ENCODE measurements around the gene PERM1. TPM values are rescaled to one million over a fixed set of nuclear protein-coding genes. Genes with fewer than 3 reads are reported as not detected.
"Not testable (repeated sequence)": the region's sequence is repeated elsewhere in the genome, so short reads cannot be mapped to it uniquely, and the experiment has no call there.

Gene PERM1
- total RNA-seq, 4 donors from 2014 or later = 0.24 to 0.93 (median 0.44) TPM

DNA sequence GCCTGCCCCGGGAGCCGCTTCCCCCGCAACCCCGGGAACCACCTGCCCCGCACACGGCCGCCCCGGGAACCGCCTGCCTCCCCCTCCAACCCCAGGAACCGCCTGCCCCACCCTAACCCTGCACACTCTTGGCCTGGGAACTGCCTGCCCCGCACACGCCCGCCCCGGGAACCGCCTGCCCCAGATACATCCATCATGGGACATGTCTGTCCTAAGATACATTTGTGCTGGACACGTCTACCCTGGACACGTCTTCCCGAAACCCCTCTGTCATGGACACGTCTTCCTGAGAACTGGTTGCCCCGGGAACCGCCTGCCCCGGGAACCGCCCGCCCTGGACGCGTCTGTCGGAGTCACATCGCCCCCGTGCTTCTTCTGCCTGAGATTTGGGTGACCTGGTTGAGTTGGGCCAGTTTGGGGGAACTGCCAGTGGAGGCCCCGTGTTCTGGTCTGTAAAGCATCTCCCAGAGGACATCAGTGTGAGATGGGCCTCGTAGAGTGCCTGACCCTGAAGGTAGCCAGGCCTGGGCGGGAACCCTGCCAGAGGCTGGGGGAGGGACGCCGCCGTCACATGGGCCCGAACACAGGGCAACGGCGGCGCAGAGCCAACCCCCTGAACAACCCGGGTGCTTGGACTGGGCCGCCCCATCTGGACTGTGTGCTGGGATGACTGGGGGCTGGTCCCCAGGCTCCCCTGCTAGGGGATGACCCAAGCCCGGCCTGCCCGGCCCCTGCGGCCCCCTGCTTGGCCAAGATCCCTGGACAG is 3.6 kb downstream of the PERM1 start:
- peak in 1 of 2 donors; percentile 56 for DNase-seq (ENCODE audit: low spot score in 2 of 2)
- TF ChIP-seq, protein P1, sequence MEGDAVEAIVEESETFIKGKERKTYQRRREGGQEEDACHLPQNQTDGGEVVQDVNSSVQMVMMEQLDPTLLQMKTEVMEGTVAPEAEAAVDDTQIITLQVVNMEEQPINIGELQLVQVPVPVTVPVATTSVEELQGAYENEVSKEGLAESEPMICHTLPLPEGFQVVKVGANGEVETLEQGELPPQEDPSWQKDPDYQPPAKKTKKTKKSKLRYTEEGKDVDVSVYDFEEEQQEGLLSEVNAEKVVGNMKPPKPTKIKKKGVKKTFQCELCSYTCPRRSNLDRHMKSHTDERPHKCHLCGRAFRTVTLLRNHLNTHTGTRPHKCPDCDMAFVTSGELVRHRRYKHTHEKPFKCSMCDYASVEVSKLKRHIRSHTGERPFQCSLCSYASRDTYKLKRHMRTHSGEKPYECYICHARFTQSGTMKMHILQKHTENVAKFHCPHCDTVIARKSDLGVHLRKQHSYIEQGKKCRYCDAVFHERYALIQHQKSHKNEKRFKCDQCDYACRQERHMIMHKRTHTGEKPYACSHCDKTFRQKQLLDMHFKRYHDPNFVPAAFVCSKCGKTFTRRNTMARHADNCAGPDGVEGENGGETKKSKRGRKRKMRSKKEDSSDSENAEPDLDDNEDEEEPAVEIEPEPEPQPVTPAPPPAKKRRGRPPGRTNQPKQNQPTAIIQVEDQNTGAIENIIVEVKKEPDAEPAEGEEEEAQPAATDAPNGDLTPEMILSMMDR (IDR thresholded peaks at IDR 0.05) = no peak
- TF ChIP-seq POLR2AphosphoS5 (IDR thresholded peaks at IDR 0.05) = no peak
- no peak for TF ChIP-seq EP300 (IDR thresholded peaks at IDR 0.05)
- TF ChIP-seq POLR2A (IDR thresholded peaks at IDR 0.05) = no peak
- Histone ChIP-seq H3K4me3 (no peak overlapping the region), H3K27ac (no peak overlapping the region), H3K4me1 (peaks cover 23% of the 10 kb centered on the region), H3K27me3 (peaks cover 75% of the 10 kb centered on the region), H3K36me3 (no peaks in the 10 kb centered on the region), H3K9me3 (no peaks in the 10 kb centered on the region)
- WGBS = 75% methylated on average over 20 of the region's 44 CpGs

DNA sequence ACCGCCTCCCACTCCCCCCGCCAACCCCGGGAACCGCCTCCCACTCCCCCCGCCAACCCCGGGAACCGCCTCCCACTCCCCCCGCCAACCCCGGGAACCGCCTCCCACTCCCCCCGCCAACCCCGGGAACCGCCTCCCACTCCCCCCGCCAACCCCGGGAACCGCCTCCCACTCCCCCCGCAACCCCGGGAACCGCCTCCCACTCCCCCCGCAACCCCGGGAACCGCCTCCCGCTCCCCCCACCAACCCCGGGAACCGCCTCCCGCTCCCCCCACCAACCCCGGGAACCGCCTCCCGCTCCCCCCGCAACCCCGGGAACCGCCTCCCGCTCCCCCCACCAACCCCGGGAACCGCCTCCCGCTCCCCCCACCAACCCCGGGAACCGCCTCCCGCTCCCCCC is 5.1 kb downstream of the PERM1 start:
- H3K27me3 ChIP-seq = peaks cover 75% of the 10 kb centered on the region
- no CpG with 5 or more reads among the region's 39 CpGs for WGBS
- H3K36me3 ChIP-seq; H3K9me3 ChIP-seq; DNase-seq (ENCODE audit: low spot score in 2 of 2); H3K4me3 ChIP-seq; H3K27ac ChIP-seq: not testable (repeated sequence)
- peaks cover 21% of the 10 kb centered on the region for H3K4me1 ChIP-seq

DNA sequence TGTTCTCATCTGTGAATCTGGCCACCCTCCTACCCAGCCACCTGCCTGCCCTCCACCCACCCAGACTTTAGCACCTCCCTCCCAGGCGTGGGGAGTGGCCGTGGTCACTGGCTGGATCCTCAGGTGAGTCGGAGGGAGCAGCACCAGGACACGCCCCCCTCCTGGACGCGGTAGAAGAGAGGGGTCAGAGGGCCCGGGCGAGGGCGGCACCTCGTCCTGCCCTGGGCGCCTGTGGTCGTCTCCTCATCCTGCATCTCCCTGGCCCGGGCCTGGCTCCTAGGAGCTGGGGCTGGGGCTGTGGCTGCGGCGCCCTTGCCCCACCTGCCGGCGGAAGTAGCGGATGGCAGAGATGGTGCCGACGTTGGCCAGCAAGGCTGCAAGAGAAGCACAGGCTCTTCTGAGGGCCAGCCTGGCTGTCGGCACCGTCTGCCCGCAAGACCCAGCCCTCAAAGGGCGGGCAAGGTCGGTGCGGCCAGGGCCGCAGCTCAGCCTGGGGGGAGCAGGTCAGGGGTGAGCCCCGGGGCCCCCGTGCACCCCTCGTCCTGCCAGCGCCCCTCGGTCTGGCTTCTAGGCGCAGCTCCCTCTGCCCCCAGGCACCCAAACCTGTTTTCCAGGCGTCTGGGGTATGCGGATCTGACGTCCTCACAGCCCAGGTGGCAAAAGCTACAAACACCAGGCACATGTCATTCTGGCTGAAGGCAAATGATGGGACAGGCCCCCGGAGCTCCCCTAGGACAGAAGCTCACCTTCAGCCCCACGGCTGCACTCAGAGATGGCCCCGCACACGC is 5.8 kb downstream of the PERM1 start:
- no peak for DNase-seq (ENCODE audit: low spot score in 2 of 2)
- TF ChIP-seq POLR2AphosphoS5 (IDR thresholded peaks at IDR 0.05) (no peak), POLR2A (IDR thresholded peaks at IDR 0.05) (no peak)
- TF ChIP-seq, protein P1 (IDR thresholded peaks at IDR 0.05) = peak; percentile 1 to 76
- Histone ChIP-seq H3K9me3 (no peaks in the 10 kb centered on the region), H3K4me1 (peaks cover 25% of the 10 kb centered on the region), H3K4me3 (peak overlapping the region; percentile 34), H3K27me3 (peaks cover 75% of the 10 kb centered on the region), H3K27ac (peak overlapping the region; percentile 12), H3K36me3 (no peaks in the 10 kb centered on the region)
- WGBS = no CpG with 5 or more reads among the region's 40 CpGs

DNA sequence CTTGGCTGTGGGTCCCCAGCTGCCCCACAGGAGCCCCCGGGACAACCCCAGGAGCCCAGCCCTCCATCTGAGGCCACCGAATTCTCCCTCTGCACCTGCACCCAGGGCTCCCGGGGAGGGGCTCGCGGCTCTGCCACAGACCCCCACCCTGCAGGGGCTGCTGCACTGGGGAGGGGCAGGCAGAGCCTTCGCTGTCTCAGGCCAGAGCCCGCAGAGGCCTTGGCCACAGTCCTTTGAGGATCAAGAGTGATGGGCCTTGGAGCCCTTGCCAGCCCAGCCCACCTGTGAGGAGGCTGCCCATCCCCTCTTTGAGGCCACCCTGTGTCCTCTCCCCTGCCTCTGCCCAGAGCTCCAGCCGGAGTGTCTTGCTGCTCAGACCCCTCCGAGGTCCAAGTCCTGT is 6.5 kb downstream of the PERM1 start:
- WGBS = 68% methylated on average over 7 of the region's 9 CpGs
- Histone ChIP-seq H3K36me3 (no peaks in the 10 kb centered on the region), H3K4me1 (peaks cover 31% of the 10 kb centered on the region), H3K27me3 (peaks cover 75% of the 10 kb centered on the region), H3K9me3 (no peaks in the 10 kb centered on the region), H3K27ac (no peak overlapping the region), H3K4me3 (no peak overlapping the region)
- no peak for DNase-seq (ENCODE audit: low spot score in 2 of 2)
- TF ChIP-seq POLR2AphosphoS5 (IDR thresholded peaks at IDR 0.05) = no peak
- TF ChIP-seq, protein P1 (IDR thresholded peaks at IDR 0.05) = no peak
- no peak for TF ChIP-seq POLR2A (IDR thresholded peaks at IDR 0.05)
- TF ChIP-seq EP300 (IDR thresholded peaks at IDR 0.05) = no peak

DNA sequence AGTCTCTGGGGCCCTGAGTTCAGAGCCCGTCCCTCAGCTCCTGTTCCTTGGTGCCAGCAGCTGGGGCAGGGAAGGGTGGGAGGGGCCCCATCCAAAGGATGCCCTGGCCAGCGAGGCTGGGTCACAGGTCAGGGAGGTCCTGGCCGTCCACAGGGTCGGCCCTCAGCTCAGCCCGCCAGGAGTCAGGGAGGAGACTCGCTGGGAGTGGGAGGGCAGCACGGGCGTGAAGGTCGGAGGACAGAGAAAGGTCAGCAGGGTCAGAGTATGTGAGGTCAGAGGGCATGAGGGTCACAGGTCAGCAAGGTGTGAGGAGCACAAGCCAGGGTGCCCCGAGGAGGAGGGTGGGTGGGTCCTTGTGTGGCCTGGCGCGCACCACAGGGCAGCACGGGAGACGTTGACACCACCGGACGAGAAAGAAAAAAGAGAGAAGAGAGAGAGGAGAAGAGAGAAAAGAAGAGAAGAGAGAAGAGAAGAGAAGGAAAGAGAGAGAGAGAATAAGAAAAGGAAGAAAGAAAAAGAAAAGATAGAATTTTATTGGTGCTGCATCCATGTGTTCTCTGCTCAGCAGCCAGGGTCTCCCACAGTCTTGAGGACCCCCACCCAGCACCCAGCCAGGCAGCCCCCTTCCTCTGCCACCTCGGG is 7.1 kb downstream of the PERM1 start:
- TF ChIP-seq EP300 (IDR thresholded peaks at IDR 0.05) (no peak), POLR2AphosphoS5 (IDR thresholded peaks at IDR 0.05) (no peak), POLR2A (IDR thresholded peaks at IDR 0.05) (no peak)
- TF ChIP-seq, protein P1 (IDR thresholded peaks at IDR 0.05) = no peak
- H3K4me1 ChIP-seq = peaks cover 25% of the 10 kb centered on the region
- DNase-seq (ENCODE audit: low spot score in 2 of 2) = no peak
- peaks cover 75% of the 10 kb centered on the region for H3K27me3 ChIP-seq
- H3K9me3 ChIP-seq = no peaks in the 10 kb centered on the region
- H3K36me3 ChIP-seq = no peaks in the 10 kb centered on the region
- 73% methylated on average over 17 of the region's 17 CpGs for WGBS
- H3K27ac ChIP-seq = no peak overlapping the region
- H3K4me3 ChIP-seq = no peak overlapping the region
